B cell (primary cell): ENCODE measurements around the gene OGDHL. TPM values are rescaled to one million over a fixed set of nuclear protein-coding genes. Genes with fewer than 3 reads are reported as not detected.

Experiments
- ATAC-seq: fragments of 200-7000 bp; cut with Tn5 transposase; one replicate; pipeline ENCODE4 v1.10.0; 2021; ENCODE audit warnings: low read depth, mild to moderate bottlenecking, moderate number of reproducible peaks, moderate library complexity
- CTCF ChIA-PET: fragments of 350-600 bp; sonication (Branson Sonifier 250); formaldehyde crosslinking; loops from one replicate; lab custom pipeline; 2021; ENCODE audit warnings: antibody characterized with exemption, inconsistent platforms; lab: Charles Lee
- POLR2A ChIA-PET: fragments of 350-600 bp; sonication (Branson Sonifier 250); formaldehyde crosslinking; loops from one replicate; lab custom pipeline; 2021; ENCODE audit warnings: antibody characterized with exemption; lab: Charles Lee
- DNase-seq: peaks from one replicate; pipeline ENCODE4 v3.0.0; 2013
- H2AFZ ChIP-seq: 2 replicates; pipeline ENCODE4 v1.6.1; 2012; ENCODE audit warnings: mild to moderate bottlenecking, low read depth, low read length; ENCODE audit not compliant: insufficient read depth, poor library complexity, severe bottlenecking
- H3K27ac ChIP-seq, 2 donors: 1 replicate in 1 of 2; 2 replicates in 1 of 2; pipeline ENCODE4 v1.5.1; 2012 to 2013; ENCODE audit warnings: low read length in 2 of 2, mild to moderate bottlenecking in 2 of 2, moderate library complexity in 1 of 2
- H3K27me3 ChIP-seq, 4 experiments: fragments of 200-600 bp in 1 of 4; sonication (generic) in 1 of 4; replicated peaks in 1 of 4; 1 replicate in 2 of 4; 2 replicates in 2 of 4; pipeline versions ENCODE4 v1.6.1 to v1.7.0; 2013 to 2016; ENCODE audit warnings: low read length in 3 of 4, mild to moderate bottlenecking in 2 of 4, mixed read lengths in 1 of 4, moderate library complexity in 1 of 4; ENCODE audit not compliant: insufficient read depth in 4 of 4, control insufficient read depth in 3 of 4; ENCODE audit errors: control extremely low read depth in 1 of 4
- H3K36me3 ChIP-seq, 2 experiments: replicated peaks in 1 of 2; 1 replicate in 1 of 2; 2 replicates in 1 of 2; pipeline versions ENCODE4 v1.6.1 to v1.7.1; 2013; ENCODE audit warnings: low read length in 1 of 2; ENCODE audit not compliant: insufficient read depth in 2 of 2, control insufficient read depth in 1 of 2; ENCODE audit errors: control extremely low read depth in 1 of 2, extremely low read depth in 1 of 2
- H3K4me1 ChIP-seq, 2 donors: fragments of 200-600 bp in 1 of 2; sonication (generic) in 1 of 2; 1 replicate in 1 of 2; 2 replicates in 1 of 2; pipeline versions ENCODE4 v1.5.1 to v1.6.1; 2013 to 2017; ENCODE audit warnings: low read length in 2 of 2; ENCODE audit not compliant: control insufficient read depth in 2 of 2, insufficient read depth in 2 of 2
- H3K4me2 ChIP-seq: replicated peaks from 2 replicates; pipeline ENCODE3; 2012; ENCODE audit warnings: mild to moderate bottlenecking, low read depth, low read length; ENCODE audit not compliant: poor library complexity, severe bottlenecking
- H3K4me3 ChIP-seq, 5 experiments: fragments of 200-600 bp in 1 of 5; sonication (generic) in 1 of 5; 1 replicate in 3 of 5; 2 replicates in 2 of 5; pipeline versions ENCODE4 v1.5.1 to v1.7.0; 2011 to 2016; ENCODE audit warnings: low read length in 4 of 5, mild to moderate bottlenecking in 4 of 5, low read depth in 2 of 5, control low read depth in 1 of 5, moderate library complexity in 1 of 5; ENCODE audit not compliant: insufficient read depth in 1 of 5; ENCODE audit errors: control extremely low read depth in 1 of 5, extremely low read depth in 1 of 5
- H3K79me2 ChIP-seq: fragments of 200-600 bp; sonication (generic); one replicate; pipeline ENCODE4 v1.6.0; 2016; ENCODE audit warnings: low read length; ENCODE audit not compliant: control insufficient read depth, insufficient read depth
- H3K9ac ChIP-seq: fragments of 200-600 bp; sonication (generic); 2 replicates; pipeline ENCODE4 v1.6.1; 2017; ENCODE audit warnings: mild to moderate bottlenecking, low read length, moderate library complexity
- H3K9me3 ChIP-seq, 3 donors: one replicate each; pipeline versions ENCODE4 v1.6.1 to v1.7.1; 2013; ENCODE audit warnings: low read length in 2 of 3; ENCODE audit not compliant: control insufficient read depth in 2 of 3, insufficient read depth in 1 of 3; ENCODE audit errors: control extremely low read depth in 1 of 3
- H4K20me1 ChIP-seq: 2 replicates; pipeline ENCODE4 v1.6.0; 2012; ENCODE audit warnings: mild to moderate bottlenecking, low read length; ENCODE audit not compliant: insufficient read depth, control insufficient read depth, poor library complexity, severe bottlenecking
- H3K27ac Mint-ChIP-seq: one replicate; pipeline ENCODE4 v1.8.0; 2021; ENCODE audit warnings: mixed read lengths
- H3K27me3 Mint-ChIP-seq: one replicate; pipeline ENCODE4 v1.8.0; 2021; ENCODE audit warnings: mixed read lengths
- H3K4me1 Mint-ChIP-seq: one replicate; pipeline ENCODE4 v1.8.0; 2021; ENCODE audit warnings: mixed read lengths
- H3K4me3 Mint-ChIP-seq: one replicate; pipeline ENCODE4 v1.8.0; 2021; ENCODE audit warnings: mixed read lengths
- H3K9me3 Mint-ChIP-seq: one replicate; pipeline ENCODE4 v1.8.0; 2022; ENCODE audit warnings: mixed read lengths; ENCODE audit not compliant: insufficient read depth
- CTCF ChIP-seq: fragments of 200-600 bp; IDR thresholded peaks from one replicate; pipeline ENCODE4 v1.8.0; 2022; ENCODE audit warnings: antibody characterized with exemption, mild to moderate bottlenecking
- EZH2 ChIP-seq: IDR thresholded peaks from 2 replicates; pipeline ENCODE4 v1.6.1; 2012; ENCODE audit warnings: borderline replicate concordance, low read depth, mild to moderate bottlenecking, moderate library complexity, low read length; ENCODE audit not compliant: insufficient read depth, poor library complexity, severe bottlenecking
- WGBS: methylation state at CpG from one replicate; pipeline ENCODE4 v1.1.5; 2013; ENCODE audit warnings: missing lambda C conversion rate; ENCODE audit not compliant: insufficient coverage; 5-methylcytosine and 5-hydroxymethylcytosine counted together
- intact Hi-C: fragments of 100-400 bp; cut with micrococcal nuclease; formaldehyde crosslinking; loops from one replicate; pipeline ENCODE4 v1.10.0; 2022
- polyA plus RNA-seq: library from polyadenylated mRNA; depleted of rRNA; stranded (reverse); fragments of >200 nt; gene quantifications from 2 replicates; pipeline ENCODE4 v1.2.3, GENCODE V29; 2012
- total RNA-seq, 2 donors: library from RNA; stranded (reverse); fragments of 120-200 nt in 1 of 2; gene quantifications; 1 replicate in 1 of 2; 2 replicates in 1 of 2; pipeline versions ENCODE4 v1.2.3 to v1.2.4, GENCODE V29; 2013 to 2022

The OGDHL gene
- total and polyA plus RNA-seq, 2 donors (not counting 1 experiment from before 2014, with no cell fraction given), result not detected

DNA sequence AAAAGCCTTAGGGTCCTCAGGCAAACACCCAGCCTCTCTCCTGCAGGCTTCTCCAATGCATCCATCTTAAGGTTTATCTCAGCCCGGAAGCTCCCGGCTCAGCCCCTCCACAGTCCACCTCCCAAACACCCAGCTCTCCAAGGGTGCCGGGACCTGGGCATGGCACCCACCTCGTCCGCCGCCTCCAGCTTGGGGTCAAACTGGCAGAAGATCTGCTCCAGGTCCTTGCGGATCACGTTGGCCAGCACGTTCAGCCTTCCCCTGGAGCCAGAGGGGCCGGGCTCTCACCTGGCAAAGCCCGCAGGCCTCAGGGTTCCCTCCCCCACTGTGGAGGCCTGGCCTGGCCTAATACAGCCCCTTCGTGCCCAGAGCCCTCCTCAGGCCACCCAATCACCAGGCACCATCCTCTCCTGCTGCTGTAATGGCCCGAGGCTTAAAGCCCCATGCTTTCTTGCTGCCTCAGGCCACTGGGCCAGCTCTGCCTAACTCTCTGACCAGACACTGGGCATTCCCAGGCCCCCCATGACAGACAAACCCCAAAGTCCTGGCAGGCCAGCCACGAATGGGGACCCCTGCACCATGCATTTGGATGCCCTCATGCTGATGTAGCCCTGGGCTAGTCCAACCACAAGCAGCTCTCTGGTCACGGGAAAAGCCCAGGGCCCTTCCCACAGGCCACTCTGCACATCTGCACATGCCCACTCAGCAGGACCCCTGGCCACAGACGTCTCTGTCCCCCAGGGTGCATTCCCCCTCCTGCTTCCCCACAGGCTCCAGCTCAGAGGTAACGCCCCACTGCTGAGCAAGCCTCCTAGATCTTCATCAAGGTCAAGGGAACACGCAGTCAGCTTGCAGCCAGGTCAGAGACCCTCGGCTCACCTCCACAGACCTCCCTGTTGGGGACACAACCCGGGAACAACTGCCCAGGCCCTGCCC is 12.3 kb downstream of the OGDHL start:
- TF ChIP-seq CTCF (no peak), EZH2 (no peak)
- H3K9me3 Mint-ChIP-seq, result no peaks in the 10 kb centered on the region
- Histone ChIP-seq H3K27ac (no peak overlapping the region), H3K79me2 (no peaks in the 10 kb centered on the region), H2AFZ (no peak overlapping the region), H3K9me3 (peaks cover 0 to 5% (median 0%) of the 10 kb centered on the region in 3 donors), H3K36me3 (no peaks in the 10 kb centered on the region), H3K4me3 (no peak overlapping the region), H3K4me1 (no peaks in the 10 kb centered on the region), H4K20me1 (no peaks in the 10 kb centered on the region), H3K9ac (no peak overlapping the region), H3K27me3 (no peaks in the 10 kb centered on the region), H3K4me2 (no peak overlapping the region)
- CTCF ChIA-PET, result no interaction called here
- H3K27me3 Mint-ChIP-seq, result peaks cover 20% of the 10 kb centered on the region
- H3K4me1 Mint-ChIP-seq, result no peaks in the 10 kb centered on the region
- no peak overlapping the region for H3K27ac Mint-ChIP-seq
- WGBS, result 84% methylated on average over 18 of the region's 20 CpGs
- ATAC-seq (no peak), DNase-seq (no peak)
- POLR2A ChIA-PET, result no interaction called here
- H3K4me3 Mint-ChIP-seq, result no peak overlapping the region
- intact Hi-C loops, result no loop called here

DNA sequence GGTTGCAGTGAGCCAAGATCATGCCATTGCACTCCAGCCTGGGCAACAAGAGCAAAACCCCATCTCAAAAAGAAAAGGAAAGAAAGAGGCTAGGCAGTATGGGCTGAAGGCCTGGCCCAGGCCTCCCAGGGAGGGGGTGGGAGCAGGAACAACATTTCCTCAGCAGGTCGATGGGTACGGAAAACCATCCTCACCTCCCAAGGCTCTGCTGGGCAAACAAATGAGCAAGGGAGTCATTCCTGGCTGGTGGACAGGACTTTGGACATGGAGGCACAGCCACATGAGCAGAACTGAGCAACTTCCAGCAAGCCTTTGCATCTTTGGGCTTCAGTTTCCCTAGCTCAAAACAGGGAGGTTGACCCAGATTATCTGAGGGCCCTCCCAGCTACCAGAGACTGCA is 13.0 kb downstream of the OGDHL start:
- Histone ChIP-seq H3K79me2 (no peaks in the 10 kb centered on the region), H4K20me1 (no peaks in the 10 kb centered on the region), H3K4me3 (no peak overlapping the region), H3K27ac (no peak overlapping the region), H3K36me3 (no peaks in the 10 kb centered on the region), H3K9ac (no peak overlapping the region), H2AFZ (no peak overlapping the region), H3K27me3 (no peaks in the 10 kb centered on the region), H3K4me2 (no peak overlapping the region), H3K9me3 (peaks cover 0 to 5% (median 0%) of the 10 kb centered on the region in 3 donors), H3K4me1 (no peaks in the 10 kb centered on the region)
- ATAC-seq (no peak), DNase-seq (no peak)
- WGBS, result 95% methylated on average over 2 of the region's 2 CpGs
- ChIA-PET POLR2A (no interaction called here), CTCF (no interaction called here)
- Mint-ChIP-seq H3K27ac (no peak overlapping the region), H3K4me3 (no peak overlapping the region), H3K27me3 (peaks cover 20% of the 10 kb centered on the region), H3K4me1 (no peaks in the 10 kb centered on the region), H3K9me3 (no peaks in the 10 kb centered on the region)
- TF ChIP-seq EZH2, result no peak
- no peak for TF ChIP-seq CTCF
- intact Hi-C loops, result no loop called here
